Colonic mucosa (tissue), 4 donors: ENCODE data around the gene RNASE1. TPM values are rescaled to one million over a fixed set of nuclear protein-coding genes. Genes with fewer than 3 reads are reported as not detected.

ENCODE experiments used
- DNase-seq: peaks from one replicate; pipeline ENCODE4 v3.0.0-alpha.2; 2020
- H3K27ac ChIP-seq: fragments of 200-600 bp; one replicate; pipeline ENCODE4 v1.8.0; 2021
- H3K27me3 ChIP-seq: fragments of 200-600 bp; one replicate; pipeline ENCODE4 v1.8.0; 2021
- H3K36me3 ChIP-seq: fragments of 200-600 bp; one replicate; pipeline ENCODE4 v1.8.0; 2021
- H3K4me1 ChIP-seq: fragments of 200-600 bp; one replicate; pipeline ENCODE4 v1.8.0; 2021; ENCODE audit warnings: mild to moderate bottlenecking
- H3K4me3 ChIP-seq: fragments of 200-600 bp; one replicate; pipeline ENCODE4 v1.8.0; 2021
- H3K9ac ChIP-seq, 2 donors: one replicate each; pipeline ENCODE4 v1.7.0; 2013; ENCODE audit warnings: control low read depth in 2 of 2, low read depth in 2 of 2, low read length in 2 of 2
- H3K9me3 ChIP-seq: fragments of 200-600 bp; one replicate; pipeline ENCODE4 v1.8.0; 2021
- intact Hi-C: fragments of 100-400 bp; cut with DNase I; formaldehyde crosslinking; loops from one replicate; pipeline ENCODE4 v1.14.1; 2022
- total RNA-seq, 2 donors: library from RNA; stranded (reverse); fragmentation: NEBNext Ultra II Directional in 1 of 2; extraction: Animal tissue kit (Norgen Biotek cat#: 25700) in 1 of 2; gene quantifications; one replicate each; pipeline ENCODE4 v1.2.1, GENCODE V29; 2021
- TF ChIP-seq, protein P1 (sequence below): fragments of 200-600 bp; IDR thresholded peaks from one replicate; pipeline ENCODE4 v1.8.0; 2022; ENCODE audit warnings: antibody characterized with exemption, mild to moderate bottlenecking
- donor health status: healthy.
- donor health status: DM: no; HTN: no; CAD: no.
- donor health status: DM: no; HTN: no; CAD: no.

The RNASE1 gene
- total RNA-seq, 2 donors from 2014 or later = 189 to 244 TPM

GRCh38 chr14:20790464-20791116, 12.1 kb downstream of the RNASE1 start:
- peaks cover 7% of the 10 kb centered on the region for H3K4me1 ChIP-seq
- H3K9me3 ChIP-seq = no peaks in the 10 kb centered on the region
- no peak for DNase-seq
- intact Hi-C loops = no loop called here
- no peaks in the 10 kb centered on the region for H3K27me3 ChIP-seq
- H3K9ac ChIP-seq = no peak overlapping the region
- H3K4me3 ChIP-seq = no peak overlapping the region
- no peaks in the 10 kb centered on the region for H3K36me3 ChIP-seq
- TF ChIP-seq, protein P1, sequence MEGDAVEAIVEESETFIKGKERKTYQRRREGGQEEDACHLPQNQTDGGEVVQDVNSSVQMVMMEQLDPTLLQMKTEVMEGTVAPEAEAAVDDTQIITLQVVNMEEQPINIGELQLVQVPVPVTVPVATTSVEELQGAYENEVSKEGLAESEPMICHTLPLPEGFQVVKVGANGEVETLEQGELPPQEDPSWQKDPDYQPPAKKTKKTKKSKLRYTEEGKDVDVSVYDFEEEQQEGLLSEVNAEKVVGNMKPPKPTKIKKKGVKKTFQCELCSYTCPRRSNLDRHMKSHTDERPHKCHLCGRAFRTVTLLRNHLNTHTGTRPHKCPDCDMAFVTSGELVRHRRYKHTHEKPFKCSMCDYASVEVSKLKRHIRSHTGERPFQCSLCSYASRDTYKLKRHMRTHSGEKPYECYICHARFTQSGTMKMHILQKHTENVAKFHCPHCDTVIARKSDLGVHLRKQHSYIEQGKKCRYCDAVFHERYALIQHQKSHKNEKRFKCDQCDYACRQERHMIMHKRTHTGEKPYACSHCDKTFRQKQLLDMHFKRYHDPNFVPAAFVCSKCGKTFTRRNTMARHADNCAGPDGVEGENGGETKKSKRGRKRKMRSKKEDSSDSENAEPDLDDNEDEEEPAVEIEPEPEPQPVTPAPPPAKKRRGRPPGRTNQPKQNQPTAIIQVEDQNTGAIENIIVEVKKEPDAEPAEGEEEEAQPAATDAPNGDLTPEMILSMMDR = no peak
- no peak overlapping the region for H3K27ac ChIP-seq

GRCh38 chr14:20789230-20789813, 13.3 kb downstream of the RNASE1 start:
- no peaks in the 10 kb centered on the region for H3K27me3 ChIP-seq
- TF ChIP-seq, protein P1 = no peak
- peaks cover 7% of the 10 kb centered on the region for H3K4me1 ChIP-seq
- no peak overlapping the region for H3K4me3 ChIP-seq
- no peaks in the 10 kb centered on the region for H3K9me3 ChIP-seq
- intact Hi-C loops = no loop called here
- no peak overlapping the region for H3K9ac ChIP-seq
- DNase-seq = no peak
- H3K27ac ChIP-seq = no peak overlapping the region
- H3K36me3 ChIP-seq = no peaks in the 10 kb centered on the region

- Histone ChIP-seq H3K27me3 (no peaks in the 10 kb centered on the region), H3K4me3 (no peak overlapping the region), H3K9ac (no peak overlapping the region), H3K9me3 (no peaks in the 10 kb centered on the region), H3K27ac (no peak overlapping the region), H3K36me3 (no peaks in the 10 kb centered on the region), H3K4me1 (peaks cover 7% of the 10 kb centered on the region)
- TF ChIP-seq, protein P1 = no peak
- intact Hi-C loops = no loop called here
- DNase-seq = no peak
Observed at GRCh38 chr14:20787025-20787424, 15.6 kb downstream of the RNASE1 start.

DNA sequence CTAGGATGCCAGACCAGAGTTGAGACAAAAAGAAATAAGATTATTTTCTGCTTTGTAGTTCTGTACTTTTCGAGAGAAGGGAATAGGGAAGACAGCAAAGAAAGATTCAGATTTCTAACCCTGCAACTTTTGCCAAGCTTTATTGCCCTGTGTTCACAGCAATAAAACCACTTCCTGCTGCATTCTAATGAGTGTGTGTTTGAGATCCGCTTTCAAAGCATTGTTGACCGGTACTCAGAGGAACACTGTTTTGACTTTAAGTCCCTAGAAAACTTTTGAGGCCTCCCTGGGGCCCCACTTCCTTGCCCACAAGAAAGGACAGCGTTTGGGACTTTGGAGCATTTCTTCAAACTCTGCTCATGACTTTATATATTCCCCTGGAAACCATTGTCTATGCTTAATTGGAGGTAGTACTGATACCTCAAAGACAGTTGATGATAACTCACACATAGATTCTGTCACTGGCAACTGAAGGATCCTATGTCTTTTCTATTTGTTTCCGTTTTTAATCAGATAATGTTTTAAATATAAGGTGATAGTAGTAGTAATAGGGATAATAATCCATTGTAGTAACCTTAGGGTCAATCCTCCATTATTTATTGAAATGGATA, 20.3 kb downstream of the RNASE1 start:
- no peaks in the 10 kb centered on the region for H3K27me3 ChIP-seq
- peak overlapping the region; percentile 58 for H3K27ac ChIP-seq
- intact Hi-C loops = no loop called here
- H3K36me3 ChIP-seq = no peaks in the 10 kb centered on the region
- peak overlapping the region in 1 of 2 donors; percentile 72 for H3K9ac ChIP-seq
- H3K4me3 ChIP-seq = peak overlapping the region; percentile 10
- TF ChIP-seq, protein P1 = no peak
- H3K4me1 ChIP-seq = no peaks in the 10 kb centered on the region
- H3K9me3 ChIP-seq = no peaks in the 10 kb centered on the region
- peak; percentile 52 for DNase-seq

- no peak for DNase-seq
- peak overlapping the region; percentile 10 for H3K4me3 ChIP-seq
- intact Hi-C loops = no loop called here
- H3K27me3 ChIP-seq = no peaks in the 10 kb centered on the region
- peak overlapping the region; percentile 58 for H3K27ac ChIP-seq
- no peaks in the 10 kb centered on the region for H3K4me1 ChIP-seq
- no peaks in the 10 kb centered on the region for H3K9me3 ChIP-seq
- TF ChIP-seq, protein P1 = no peak
- peak overlapping the region in 1 of 2 donors; percentile 72 for H3K9ac ChIP-seq
- no peaks in the 10 kb centered on the region for H3K36me3 ChIP-seq
Observed at GRCh38 chr14:20781803-20782202, 20.8 kb downstream of the RNASE1 start.
